Heart left ventricle (tissue), 16 donors: Measurements from ENCODE around the gene FAM53B. TPM values are rescaled to one million over a fixed set of nuclear protein-coding genes. Genes with fewer than 3 reads are reported as not detected.

ENCODE experiments used
- ATAC-seq, 4 donors: fragments of 200-7000 bp; cut with Tn5 transposase; one replicate each; pipeline ENCODE4 v1.9.1; 2020 to 2022; ENCODE audit warnings: moderate library complexity in 4 of 4, mild to moderate bottlenecking in 3 of 4, moderate number of reproducible peaks in 1 of 4
- DNase-seq, 5 donors: peaks; one replicate each; pipeline ENCODE4 v3.0.0-alpha.2; 2020
- H3K27ac ChIP-seq, 12 donors: fragments of 200-600 bp; sonication (generic) in 4 of 12; one replicate each; pipeline versions ENCODE4 v1.5.0 to v1.8.0; 2016 to 2022; ENCODE audit warnings: mild to moderate bottlenecking in 2 of 12
- H3K27me3 ChIP-seq, 9 donors: fragments of 200-600 bp; sonication (generic) in 2 of 9; one replicate each; pipeline versions ENCODE4 v1.5.1 to v1.8.0; 2016 to 2022; ENCODE audit warnings: mild to moderate bottlenecking in 3 of 9
- H3K36me3 ChIP-seq, 9 donors: fragments of 200-600 bp; sonication (generic) in 2 of 9; one replicate each; pipeline versions ENCODE4 v1.5.0 to v1.8.0; 2018 to 2022; ENCODE audit warnings: mild to moderate bottlenecking in 2 of 9
- H3K4me1 ChIP-seq, 12 donors: fragments of 200-600 bp; sonication (generic) in 4 of 12; one replicate each; pipeline versions ENCODE4 v1.5.0 to v1.8.0; 2016 to 2022; ENCODE audit warnings: mild to moderate bottlenecking in 3 of 12
- H3K4me3 ChIP-seq, 12 donors: fragments of 200-600 bp; sonication (generic) in 4 of 12; one replicate each; pipeline versions ENCODE4 v1.5.0 to v1.8.0; 2017 to 2022; ENCODE audit warnings: mild to moderate bottlenecking in 9 of 12, moderate library complexity in 4 of 12
- H3K9me3 ChIP-seq, 12 donors: fragments of 200-600 bp; sonication (generic) in 4 of 12; one replicate each; pipeline versions ENCODE4 v1.5.0 to v1.8.0; 2016 to 2022; ENCODE audit warnings: mild to moderate bottlenecking in 1 of 12
- CTCF ChIP-seq, 12 donors: fragments of 200-600 bp; sonication (generic) in 4 of 12; IDR thresholded peaks; one replicate each; pipeline versions ENCODE4 v1.5.0 to v1.8.0; 2018 to 2022; ENCODE audit warnings: antibody characterized with exemption in 12 of 12, mild to moderate bottlenecking in 5 of 12
- POLR2A ChIP-seq, 2 donors: fragments of 450-650 bp; IDR thresholded peaks; one replicate each; pipeline ENCODE4 v1.6.1; 2017; ENCODE audit warnings: antibody characterized with exemption in 2 of 2, mild to moderate bottlenecking in 2 of 2, moderate library complexity in 2 of 2
- WGBS, 4 donors: extraction: QIAGEN DNeasy Blood & Tissue Kit in 2 of 4; methylation state at CpG; one replicate each; pipeline versions ENCODE4 v1.1.5 to v1.1.7; 2013 to 2018; 5-methylcytosine and 5-hydroxymethylcytosine counted together
- intact Hi-C, 10 donors: fragments of 100-400 bp; cut with DNase I; formaldehyde crosslinking; loops; one replicate each; pipeline versions ENCODE4 v1.11.1 to v1.14.2; 2022
- polyA plus RNA-seq, 2 donors: library from polyadenylated mRNA; stranded (reverse); fragments of 200-250 nt; gene quantifications; one replicate each; pipeline ENCODE4 v1.2.3, GENCODE V29; 2013
- total RNA-seq, 9 donors: library from RNA; depleted of rRNA in 2 of 9; stranded (reverse); fragments of >200 nt in 2 of 9; fragmentation: NEBNext Ultra II Directional in 3 of 9; extraction: Animal tissue kit (Norgen Biotek cat#: 25700) in 3 of 9; gene quantifications; one replicate each; pipeline versions ENCODE4 v1.1.0 to v1.2.4, GENCODE V29; 2016 to 2023
- donor health status: ischemic (EF 13 %, LVEDD 7.1; RV severe dilation, severe dysfunction).
- donor health status: healthy with polysubstance abuse.
- donor health status: DM: no; HTN: yes; CAD: no.
- donor health status: DM: no; HTN: no; CAD: no.
- donor health status: ischemic (EF 25% LVEDD 6.9; RV normal size, moderate dysfunction).
- donor health status: ischemic (EF 25% LVEDD 5.7; RV mildly dilated, moderate dysfunction).
- donor health status: healthy.
- donor health status: DM: yes; HTN: yes; CAD: no.
- donor health status: ischemic (EF 35%, LVEDD 5.7; RV mildly dilated, moderate dysfunction).
- donor health status: nonischemic (EF 11% LVEDD 7.7; RV severe dilation, severe dysfunction).
- donor health status: DM: yes; HTN: yes; CAD: no.
- donor health status: PGD.
- donor health status: ischemic (EF 29% LVEDD 5.4; RV normal size, mild dysfunction).
- donor health status: nonischemic (EF 23%, LVEDD 6.1; RV moderate dilation, normal function).

Gene FAM53B
- total and polyA plus RNA-seq, 11 donors = 23.7 to 57.7 (median 35.5) TPM

DNA sequence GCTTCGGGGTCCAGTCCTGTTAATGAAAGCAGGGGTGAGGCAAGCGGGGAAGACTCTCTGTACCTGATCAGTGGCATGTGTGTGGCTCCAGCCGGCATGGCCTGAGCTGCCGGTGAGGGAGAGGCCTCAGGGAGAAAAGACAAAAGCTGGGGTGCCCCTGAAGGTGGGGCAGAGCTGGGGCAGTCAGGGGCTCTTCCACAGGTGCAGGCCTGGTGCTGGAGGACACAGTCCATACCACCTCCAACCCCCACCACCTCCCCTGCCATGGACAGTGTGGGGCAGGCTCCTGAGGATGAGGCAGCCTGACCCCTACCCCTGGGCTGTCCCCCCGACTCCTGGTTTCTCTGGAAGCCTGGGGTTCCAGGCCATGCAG, 153.1 kb downstream of the FAM53B start:
- Histone ChIP-seq H3K27me3 (no peaks in the 10 kb centered on the region), H3K4me3 (no peak overlapping the region), H3K9me3 (peaks cover 0 to 6% (median 0%) of the 10 kb centered on the region in 12 donors), H3K4me1 (peaks cover 0 to 22% (median 12%) of the 10 kb centered on the region in 12 donors), H3K27ac (no peak overlapping the region), H3K36me3 (no peaks in the 10 kb centered on the region)
- DNase-seq = peak in 3 of 5 donors; percentile 9 to 32 (median 19)
- ATAC-seq = no peak
- intact Hi-C loops = no loop called here
- TF ChIP-seq POLR2A (IDR thresholded peaks at IDR 0.05) = no peak
- TF ChIP-seq CTCF (IDR thresholded peaks at IDR 0.05) = no peak
- WGBS, 4 donors = 83 to 91% (median 88%) methylated on average over 4 to 5 of the region's 5 CpGs

DNA sequence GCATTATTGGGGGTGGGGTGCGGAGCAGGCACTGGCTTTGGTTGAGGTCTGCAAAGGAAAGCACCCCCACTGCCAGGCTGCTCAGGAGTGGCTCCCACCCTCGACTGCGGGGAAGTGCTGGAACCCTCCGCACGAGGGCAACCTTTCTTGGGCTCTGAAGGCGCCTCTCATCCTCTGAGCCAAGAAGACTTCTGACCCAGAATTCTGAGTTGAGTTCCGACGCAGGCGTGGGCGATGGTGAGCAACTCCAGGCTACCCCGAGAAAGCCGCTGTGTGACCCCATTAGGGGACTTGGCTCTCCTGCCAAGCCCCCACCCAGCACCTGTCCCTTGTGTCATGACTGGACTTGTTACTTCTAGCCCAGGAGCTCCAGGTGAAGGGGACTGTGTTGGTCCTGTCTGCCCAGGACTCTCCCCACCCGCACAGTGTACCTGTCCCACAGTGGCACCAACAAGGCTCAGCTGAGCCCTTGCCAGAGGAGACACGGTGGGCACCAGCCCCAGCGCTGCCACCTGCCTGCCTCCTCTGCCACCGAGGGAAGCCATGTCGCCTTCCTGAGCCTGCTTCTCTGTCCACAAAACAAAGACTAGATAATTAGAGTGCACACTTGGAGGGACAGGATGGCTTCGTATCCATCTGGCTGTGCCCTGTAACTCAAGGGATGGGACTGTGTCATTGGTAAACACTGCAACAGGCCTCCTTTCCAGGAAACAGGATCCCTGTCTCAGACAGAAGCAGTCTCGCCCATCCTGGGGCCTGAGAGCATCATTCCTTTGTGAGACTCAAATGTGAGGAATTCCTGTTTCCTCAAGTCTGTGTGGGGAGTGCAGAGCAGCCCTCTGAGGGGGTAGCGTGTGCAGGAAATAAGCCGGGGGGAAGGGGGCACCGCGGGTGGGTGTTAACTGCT, 153.7 kb downstream of the FAM53B start:
- TF ChIP-seq CTCF (IDR thresholded peaks at IDR 0.05) (no peak), POLR2A (IDR thresholded peaks at IDR 0.05) (no peak)
- peak in 3 of 5 donors; percentile 19 to 54 (median 20) for DNase-seq
- Histone ChIP-seq H3K27me3 (no peaks in the 10 kb centered on the region), H3K9me3 (peaks cover 0 to 6% (median 0%) of the 10 kb centered on the region in 12 donors), H3K27ac (no peak overlapping the region), H3K36me3 (no peaks in the 10 kb centered on the region), H3K4me1 (peaks cover 0 to 22% (median 12%) of the 10 kb centered on the region in 12 donors), H3K4me3 (no peak overlapping the region)
- intact Hi-C loops = no loop called here
- no peak for ATAC-seq
- WGBS, 4 donors = 80 to 88% (median 85%) methylated on average over 17 to 23 of the region's 23 CpGs

- Histone ChIP-seq H3K9me3 (peaks cover 0 to 5% (median 0%) of the 10 kb centered on the region in 12 donors), H3K27me3 (no peaks in the 10 kb centered on the region), H3K4me3 (no peak overlapping the region), H3K36me3 (no peaks in the 10 kb centered on the region), H3K27ac (peak overlapping the region in 2 of 12 donors; percentile 43 to 52), H3K4me1 (peaks cover 0 to 22% (median 12%) of the 10 kb centered on the region in 12 donors)
- intact Hi-C loops = no loop called here
- ATAC-seq (peak in 2 of 4 donors; percentile 6 to 24), DNase-seq (peak in 3 of 5 donors; percentile 28 to 56 (median 37))
- TF ChIP-seq POLR2A (IDR thresholded peaks at IDR 0.05) (no peak), CTCF (IDR thresholded peaks at IDR 0.05) (no peak)
- 76 to 84% (median 81%) methylated on average over 23 to 24 of the region's 24 CpGs for WGBS, 4 donors
Measured at GRCh38 chr10:124589491-124590041, 154.6 kb downstream of the FAM53B start.
